ENCODE results near the gene NABP1.

Gene NABP1

GRCh38 chr2:191661097-191661924, 16.6 kb upstream of the NABP1 start:
- Mint-ChIP-seq H3K27me3 (no peaks in the 10 kb centered on the region), H3K9me3 (peaks cover 12% of the 10 kb centered on the region), H3K4me3 (no peak overlapping the region), H3K4me1 (ENCODE audit: low read depth) (peaks cover 23% of the 10 kb centered on the region), H3K27ac (no peak overlapping the region), H3K36me3 (ENCODE audit: low read depth) (no peaks in the 10 kb centered on the region)

- Mint-ChIP-seq H3K27me3 (no peaks in the 10 kb centered on the region), H3K9me3 (peaks cover 8% of the 10 kb centered on the region), H3K36me3 (ENCODE audit: low read depth) (no peaks in the 10 kb centered on the region), H3K27ac (no peak overlapping the region), H3K4me1 (ENCODE audit: low read depth) (peaks cover 27% of the 10 kb centered on the region), H3K4me3 (no peak overlapping the region)
Measured at GRCh38 chr2:191664823-191665677, 12.9 kb upstream of the NABP1 start.

GRCh38 chr2:191666226-191666625, 11.7 kb upstream of the NABP1 start:
- H3K27ac Mint-ChIP-seq: peak overlapping the region; percentile 18

GRCh38 chr2:191666732-191667131, 11.2 kb upstream of the NABP1 start:
- peak overlapping the region; percentile 18 for H3K27ac Mint-ChIP-seq
- peaks cover 8% of the 10 kb centered on the region for H3K9me3 Mint-ChIP-seq
- H3K4me3 Mint-ChIP-seq: no peak overlapping the region
- H3K36me3 Mint-ChIP-seq (ENCODE audit: low read depth): no peaks in the 10 kb centered on the region
- peaks cover 27% of the 10 kb centered on the region for H3K4me1 Mint-ChIP-seq (ENCODE audit: low read depth)
- no peaks in the 10 kb centered on the region for H3K27me3 Mint-ChIP-seq

More at GRCh38 chr2:191666226-191666625, 11.7 kb upstream of the NABP1 start:
- no peak overlapping the region for H3K4me3 Mint-ChIP-seq
- H3K36me3 Mint-ChIP-seq (ENCODE audit: low read depth): no peaks in the 10 kb centered on the region
- peaks cover 27% of the 10 kb centered on the region for H3K4me1 Mint-ChIP-seq (ENCODE audit: low read depth)
- no peaks in the 10 kb centered on the region for H3K27me3 Mint-ChIP-seq
- H3K9me3 Mint-ChIP-seq: peaks cover 8% of the 10 kb centered on the region

- Mint-ChIP-seq H3K36me3 (ENCODE audit: low read depth) (no peaks in the 10 kb centered on the region), H3K27ac (no peak overlapping the region), H3K27me3 (no peaks in the 10 kb centered on the region), H3K4me3 (no peak overlapping the region), H3K4me1 (ENCODE audit: low read depth) (peaks cover 29% of the 10 kb centered on the region), H3K9me3 (no peaks in the 10 kb centered on the region)
Measured at GRCh38 chr2:191670076-191670475, 7.9 kb upstream of the NABP1 start.

- H3K4me3 Mint-ChIP-seq: no peak overlapping the region
- no peaks in the 10 kb centered on the region for H3K36me3 Mint-ChIP-seq (ENCODE audit: low read depth)
- H3K27me3 Mint-ChIP-seq: no peaks in the 10 kb centered on the region
- H3K9me3 Mint-ChIP-seq: no peaks in the 10 kb centered on the region
- H3K27ac Mint-ChIP-seq: no peak overlapping the region
- H3K4me1 Mint-ChIP-seq (ENCODE audit: low read depth): peaks cover 29% of the 10 kb centered on the region
Measured at GRCh38 chr2:191670787-191671186, 7.1 kb upstream of the NABP1 start.

GRCh38 chr2:191675807-191676721, 1.9 kb upstream of the NABP1 start:
- Mint-ChIP-seq H3K27me3 (no peaks in the 10 kb centered on the region), H3K27ac (peak overlapping the region; percentile 98), H3K36me3 (ENCODE audit: low read depth) (peaks cover 23% of the 10 kb centered on the region), H3K9me3 (no peaks in the 10 kb centered on the region), H3K4me3 (peak overlapping the region; percentile 91), H3K4me1 (ENCODE audit: low read depth) (peaks cover 47% of the 10 kb centered on the region)

DNA sequence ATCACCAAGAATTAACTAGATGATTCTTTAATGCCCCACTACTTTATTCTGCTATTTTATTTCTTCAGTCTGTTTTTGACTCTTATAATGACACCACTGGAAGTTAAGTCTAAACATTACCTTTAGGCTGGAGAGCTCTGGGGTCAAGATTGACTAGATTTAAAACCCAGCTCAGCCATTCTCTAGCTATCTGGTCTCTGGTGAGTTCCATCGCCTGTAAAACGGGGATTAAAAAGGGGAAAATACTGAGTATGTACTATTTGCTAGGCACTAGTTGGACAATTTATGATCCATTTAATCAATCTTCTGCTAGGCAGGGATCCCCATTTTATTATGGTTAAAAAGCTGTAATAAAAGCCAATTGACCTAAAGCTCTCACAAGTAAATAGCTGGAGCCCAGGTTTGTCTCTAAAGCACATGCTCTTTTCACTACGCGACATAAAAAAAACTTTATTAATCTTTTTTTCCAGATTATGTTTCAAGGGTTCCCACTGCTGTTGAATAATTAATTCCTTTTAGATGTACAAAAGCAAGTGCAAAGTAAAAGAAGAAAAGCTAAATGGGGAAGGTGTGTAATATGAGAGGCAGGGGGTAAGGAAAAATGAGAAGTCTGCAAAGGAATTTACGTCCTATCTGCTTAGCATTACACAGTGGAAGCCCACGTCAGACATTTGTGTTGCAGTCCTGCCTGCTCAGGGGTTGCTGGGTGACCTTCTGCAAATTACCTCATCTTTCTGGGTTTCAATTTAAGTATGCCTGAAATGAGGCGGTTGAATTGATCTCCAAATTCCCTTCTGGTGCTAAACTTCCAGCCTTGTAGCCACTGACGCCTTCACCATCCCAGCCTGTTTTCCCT, 918 bp upstream of the NABP1 start:
- Mint-ChIP-seq H3K4me1 (ENCODE audit: low read depth) (peaks cover 56% of the 10 kb centered on the region), H3K36me3 (ENCODE audit: low read depth) (peaks cover 32% of the 10 kb centered on the region), H3K4me3 (peak overlapping the region; percentile 91), H3K27ac (peak overlapping the region; percentile 98), H3K9me3 (no peaks in the 10 kb centered on the region), H3K27me3 (no peaks in the 10 kb centered on the region)

DNA sequence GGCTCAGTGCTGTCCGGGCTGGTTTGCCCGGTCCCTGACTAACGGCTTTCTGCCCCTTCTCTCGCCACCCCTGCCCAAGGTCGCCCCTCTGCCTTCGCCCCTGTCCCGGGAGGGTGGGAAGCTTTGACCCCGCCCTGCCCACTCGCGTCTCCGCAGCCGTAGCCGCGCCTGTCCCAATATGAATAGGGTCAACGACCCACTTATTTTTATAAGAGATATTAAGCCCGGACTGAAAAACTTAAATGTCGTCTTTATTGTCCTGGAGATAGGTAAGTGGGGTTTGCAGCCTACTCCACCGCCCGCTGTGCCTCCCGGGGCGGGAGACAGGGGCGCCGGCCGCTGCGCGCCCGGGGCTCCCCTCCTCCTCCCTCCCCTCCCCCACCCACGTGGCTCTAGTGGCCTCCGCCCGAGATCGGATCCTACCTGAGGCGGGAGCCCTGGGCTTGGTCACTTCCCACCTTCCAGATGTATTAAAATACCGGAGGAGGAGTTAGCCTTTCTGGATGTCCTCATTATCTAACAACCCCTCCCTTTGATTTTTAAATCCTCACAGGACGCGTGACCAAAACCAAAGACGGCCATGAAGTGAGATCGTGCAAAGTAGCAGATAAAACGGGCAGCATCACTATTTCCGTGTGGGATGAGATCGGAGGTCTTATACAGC, 633 bp downstream of the NABP1 start:
- Mint-ChIP-seq H3K27ac (peak overlapping the region; percentile 94), H3K27me3 (no peaks in the 10 kb centered on the region), H3K4me1 (ENCODE audit: low read depth) (peaks cover 72% of the 10 kb centered on the region), H3K4me3 (peak overlapping the region; percentile 91), H3K36me3 (ENCODE audit: low read depth) (peaks cover 48% of the 10 kb centered on the region), H3K9me3 (no peaks in the 10 kb centered on the region)

GRCh38 chr2:191679818-191680600, 2.1 kb downstream of the NABP1 start:
- Mint-ChIP-seq H3K4me1 (ENCODE audit: low read depth) (peaks cover 76% of the 10 kb centered on the region), H3K27me3 (no peaks in the 10 kb centered on the region), H3K36me3 (ENCODE audit: low read depth) (peaks cover 61% of the 10 kb centered on the region), H3K9me3 (no peaks in the 10 kb centered on the region), H3K27ac (peak overlapping the region; percentile 94), H3K4me3 (peak overlapping the region; percentile 91)

- Mint-ChIP-seq H3K27me3 (no peaks in the 10 kb centered on the region), H3K36me3 (ENCODE audit: low read depth) (peaks cover 67% of the 10 kb centered on the region)
Measured at GRCh38 chr2:191680639-191681038, 2.7 kb downstream of the NABP1 start.

GRCh38 chr2:191682126-191682525, 4.2 kb downstream of the NABP1 start:
- H3K4me1 Mint-ChIP-seq (ENCODE audit: low read depth): peaks cover 74% of the 10 kb centered on the region

More at GRCh38 chr2:191680639-191681038, 2.7 kb downstream of the NABP1 start:
- H3K4me1 Mint-ChIP-seq (ENCODE audit: low read depth): peaks cover 74% of the 10 kb centered on the region
- no peaks in the 10 kb centered on the region for H3K9me3 Mint-ChIP-seq
- peak overlapping the region; percentile 94 for H3K27ac Mint-ChIP-seq
- H3K4me3 Mint-ChIP-seq: peak overlapping the region; percentile 91

GRCh38 chr2:191686066-191686465, 8.1 kb downstream of the NABP1 start:
- Mint-ChIP-seq H3K4me1 (ENCODE audit: low read depth) (peaks cover 93% of the 10 kb centered on the region), H3K27ac (peak overlapping the region; percentile 5), H3K4me3 (no peak overlapping the region), H3K27me3 (no peaks in the 10 kb centered on the region), H3K9me3 (no peaks in the 10 kb centered on the region), H3K36me3 (ENCODE audit: low read depth) (peaks cover 89% of the 10 kb centered on the region)

More at GRCh38 chr2:191682126-191682525, 4.2 kb downstream of the NABP1 start:
- Mint-ChIP-seq H3K27me3 (no peaks in the 10 kb centered on the region), H3K36me3 (ENCODE audit: low read depth) (peaks cover 82% of the 10 kb centered on the region), H3K27ac (peak overlapping the region; percentile 78), H3K4me3 (peak overlapping the region; percentile 91), H3K9me3 (no peaks in the 10 kb centered on the region)
